Hepatocyte (in vitro differentiated cells): ENCODE results near the gene PTPRN2.

Experiments used
- CTCF ChIP-seq: fragments of 200-600 bp; sonication (generic); IDR thresholded peaks from 2 replicates; pipeline ENCODE4 v1.5.1; 2016; ENCODE audit warnings: antibody characterized with exemption, mild to moderate bottlenecking; ENCODE audit not compliant: poor library complexity
- EZH2 ChIP-seq: fragments of 200-600 bp; sonication (generic); IDR thresholded peaks from 2 replicates; pipeline ENCODE4 v1.6.1; 2016; ENCODE audit warnings: antibody characterized with exemption, mild to moderate bottlenecking, borderline replicate concordance
- EZH2phosphoT487 ChIP-seq: fragments of 200-600 bp; sonication (generic); IDR thresholded peaks from one replicate; pipeline ENCODE4 v1.6.1; 2018; ENCODE audit warnings: antibody characterized with exemption, mild to moderate bottlenecking, low read depth, moderate library complexity; ENCODE audit not compliant: unreplicated experiment, severe bottlenecking

- no peak for TF ChIP-seq CTCF
- no peak for TF ChIP-seq EZH2
- TF ChIP-seq EZH2phosphoT487, result no peak
Measured at GRCh38 chr7:158453663-158454062, 134.0 kb downstream of the PTPRN2 start.
